ENCODE results near the gene PLEKHH3. TPM values are rescaled to one million over a fixed set of nuclear protein-coding genes. Genes with fewer than 3 reads are reported as not detected.

PLEKHH3 gene
- total RNA-seq, 1 experiment from 2014 or later = 21.4 TPM

DNA sequence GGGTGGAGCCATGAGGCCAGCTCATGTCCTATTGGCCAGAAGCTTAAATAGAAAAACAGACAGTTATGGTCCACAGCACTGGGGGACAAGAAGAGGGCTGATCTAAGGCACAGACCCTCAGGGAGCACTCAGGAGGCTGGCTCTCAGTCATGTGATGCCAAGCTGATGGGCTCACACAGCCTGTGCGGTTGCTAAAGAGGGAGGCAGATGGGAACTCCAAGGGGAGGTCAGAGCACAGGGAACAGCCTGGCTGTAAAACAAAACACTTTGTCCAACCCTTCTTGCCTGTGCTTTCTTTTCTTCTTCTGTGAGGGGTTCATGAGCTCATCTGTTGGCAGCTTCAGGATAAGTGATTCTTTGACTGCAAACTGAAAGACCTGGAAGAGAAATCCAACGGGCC is 32.8 kb upstream of the PLEKHH3 start:
- H3K4me3 Mint-ChIP-seq = no peak overlapping the region
- Histone ChIP-seq H2BK12ac (ENCODE audit: insufficient read length, low read depth, low read length) (no peak overlapping the region), H3K79me1 (ENCODE audit: insufficient read depth, low read depth, low read length, poor library complexity, severe bottlenecking) (no peaks in the 10 kb centered on the region), H3K23ac (ENCODE audit: insufficient read length, low read depth, low read length) (no peak overlapping the region), H2AK5ac (ENCODE audit: insufficient read length, low read length) (no peak overlapping the region), H4K5ac (ENCODE audit: insufficient read length, low read depth, low read length) (no peak overlapping the region), H3K4me1 (ENCODE audit: insufficient read depth, low read length) (no peaks in the 10 kb centered on the region), H4K91ac (ENCODE audit: insufficient read length, low read depth, low read length) (no peak overlapping the region), H3K56ac (ENCODE audit: insufficient read length, low read depth, low read length) (no peak overlapping the region), H3K4me2 (ENCODE audit: insufficient read depth, insufficient read length, low read length) (no peak overlapping the region), H4K8ac (replicated peaks; ENCODE audit: insufficient read length, low read depth, low read length) (no peak overlapping the region), H3K79me2 (ENCODE audit: insufficient read depth, low read length) (no peaks in the 10 kb centered on the region), H2BK5ac (ENCODE audit: insufficient read length, low read length) (no peak overlapping the region), H3K27me3 (ENCODE audit: insufficient read depth, low read length) (no peaks in the 10 kb centered on the region), H3K18ac (ENCODE audit: insufficient read length, low read depth, low read length) (no peak overlapping the region), H2BK15ac (ENCODE audit: low read depth, low read length) (no peak overlapping the region), H2AFZ (ENCODE audit: low read length) (no peak overlapping the region), H3T11ph (ENCODE audit: low read length) (no peak overlapping the region), H3K9ac (ENCODE audit: extremely low read depth, insufficient read length, low read length) (no peak overlapping the region), H3K9me3 (ENCODE audit: control insufficient read depth, low read depth, low read length) (no peaks in the 10 kb centered on the region), H3K23me2 (ENCODE audit: insufficient read length, low read depth, low read length, poor library complexity, severe bottlenecking) (no peaks in the 10 kb centered on the region), H2BK20ac (ENCODE audit: low read depth, low read length, poor library complexity, severe bottlenecking) (no peak overlapping the region), H3K4ac (ENCODE audit: low read depth, low read length) (no peak overlapping the region), H4K20me1 (ENCODE audit: control insufficient read depth, insufficient read depth, insufficient read length) (no peaks in the 10 kb centered on the region), H3K14ac (ENCODE audit: insufficient read depth, low read length) (no peak overlapping the region), H3K27ac (ENCODE audit: insufficient read length, low read depth, low read length) (no peak overlapping the region), H2BK120ac (ENCODE audit: low read depth, low read length, poor library complexity, severe bottlenecking) (no peak overlapping the region)
- H3K27me3 Mint-ChIP-seq (ENCODE audit: low read depth) = no peaks in the 10 kb centered on the region
- TF ChIP-seq, protein P1, sequence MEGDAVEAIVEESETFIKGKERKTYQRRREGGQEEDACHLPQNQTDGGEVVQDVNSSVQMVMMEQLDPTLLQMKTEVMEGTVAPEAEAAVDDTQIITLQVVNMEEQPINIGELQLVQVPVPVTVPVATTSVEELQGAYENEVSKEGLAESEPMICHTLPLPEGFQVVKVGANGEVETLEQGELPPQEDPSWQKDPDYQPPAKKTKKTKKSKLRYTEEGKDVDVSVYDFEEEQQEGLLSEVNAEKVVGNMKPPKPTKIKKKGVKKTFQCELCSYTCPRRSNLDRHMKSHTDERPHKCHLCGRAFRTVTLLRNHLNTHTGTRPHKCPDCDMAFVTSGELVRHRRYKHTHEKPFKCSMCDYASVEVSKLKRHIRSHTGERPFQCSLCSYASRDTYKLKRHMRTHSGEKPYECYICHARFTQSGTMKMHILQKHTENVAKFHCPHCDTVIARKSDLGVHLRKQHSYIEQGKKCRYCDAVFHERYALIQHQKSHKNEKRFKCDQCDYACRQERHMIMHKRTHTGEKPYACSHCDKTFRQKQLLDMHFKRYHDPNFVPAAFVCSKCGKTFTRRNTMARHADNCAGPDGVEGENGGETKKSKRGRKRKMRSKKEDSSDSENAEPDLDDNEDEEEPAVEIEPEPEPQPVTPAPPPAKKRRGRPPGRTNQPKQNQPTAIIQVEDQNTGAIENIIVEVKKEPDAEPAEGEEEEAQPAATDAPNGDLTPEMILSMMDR (conservative IDR thresholded peaks at IDR 0.05) = no peak
- H3K36me3 Mint-ChIP-seq (ENCODE audit: insufficient read depth in 1 of 3, low read depth in 3 of 3) = peaks cover 15 to 77% (median 63%) of the 10 kb centered on the region in 3 experiments; a peak in 6 of 7 replicates
- no peaks in the 10 kb centered on the region for H3K4me1 Mint-ChIP-seq
- no CpG with 5 or more reads among the region's 2 CpGs for WGBS (ENCODE audit: extremely low coverage, insufficient read length, low lambda C conversion rate)
- DNase-seq = no peak
- H3K27ac Mint-ChIP-seq = no peak overlapping the region
- H3K9me3 Mint-ChIP-seq = no peaks in the 10 kb centered on the region
